Dermis microvascular lymphatic vessel endothelial cell (primary cell): ENCODE measurements around the gene NDUFS1. TPM values are rescaled to one million over a fixed set of nuclear protein-coding genes. Genes with fewer than 3 reads are reported as not detected.
"Not testable (repeated sequence)": the region's sequence is repeated elsewhere in the genome, so short reads cannot be mapped to it uniquely, and the experiment has no call there.

Experiments used
- DNase-seq, 2 donors: peaks; one replicate each; pipeline versions ENCODE4 v3.0.0 to v3.0.0-alpha.2; 2010; ENCODE audit warnings: low read depth in 2 of 2
- total RNA-seq: library from RNA; depleted of rRNA; stranded (reverse); fragments of >200 nt; gene quantifications from 2 replicates; pipeline ENCODE4 v1.2.1, GENCODE V29; 2014

Gene NDUFS1
- total RNA-seq, 1 donor from 2014 or later = 121 TPM

DNA sequence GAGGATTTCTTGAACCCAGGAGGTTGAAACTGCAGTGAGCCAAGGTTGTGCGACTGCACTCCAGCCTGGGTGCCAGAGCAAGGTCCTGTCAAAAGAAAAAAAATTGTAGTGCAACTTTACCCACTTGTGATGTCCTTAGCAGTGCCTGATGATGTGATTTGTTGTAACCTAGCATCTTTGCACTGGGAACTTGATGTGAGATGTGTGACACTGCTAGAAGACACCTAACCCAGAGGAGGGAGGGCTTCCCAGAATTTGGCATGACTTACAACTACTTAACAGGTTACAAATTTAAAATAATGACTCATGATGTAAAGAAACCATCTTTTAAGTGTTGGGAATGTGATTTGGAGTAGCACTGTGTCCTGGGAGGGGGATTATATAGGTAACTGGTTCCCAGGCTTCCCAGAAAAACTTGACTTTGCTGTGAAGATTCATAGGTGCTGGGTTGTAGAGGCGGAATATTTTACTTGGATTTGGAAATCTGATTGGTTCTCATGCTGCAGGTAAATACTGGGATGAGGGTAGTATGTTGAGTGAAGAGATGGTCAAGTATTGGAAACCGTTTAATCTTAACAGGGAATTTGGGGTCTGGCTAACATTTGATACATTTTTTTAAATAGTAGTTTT lies 4.1 kb upstream of the NDUFS1 start:
- DNase-seq = no peak

DNA sequence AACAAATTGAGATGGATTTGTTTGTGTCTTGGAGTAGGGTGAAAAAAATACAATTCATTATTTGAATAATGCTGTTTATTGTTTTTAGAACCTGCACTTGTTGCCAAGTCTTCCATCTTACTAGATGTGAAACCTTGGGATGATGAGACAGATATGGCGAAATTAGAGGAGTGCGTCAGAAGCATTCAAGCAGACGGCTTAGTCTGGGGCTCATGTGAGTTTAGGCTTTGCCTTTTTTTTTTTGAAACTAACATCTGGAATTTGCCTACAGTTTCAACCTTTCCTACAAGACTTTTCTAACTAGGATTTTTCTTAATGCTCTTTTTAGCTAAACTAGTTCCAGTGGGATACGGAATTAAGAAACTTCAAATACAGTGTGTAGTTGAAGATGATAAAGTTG lies 3.2 kb upstream of the NDUFS1 start:
- not testable (repeated sequence) for DNase-seq

DNA sequence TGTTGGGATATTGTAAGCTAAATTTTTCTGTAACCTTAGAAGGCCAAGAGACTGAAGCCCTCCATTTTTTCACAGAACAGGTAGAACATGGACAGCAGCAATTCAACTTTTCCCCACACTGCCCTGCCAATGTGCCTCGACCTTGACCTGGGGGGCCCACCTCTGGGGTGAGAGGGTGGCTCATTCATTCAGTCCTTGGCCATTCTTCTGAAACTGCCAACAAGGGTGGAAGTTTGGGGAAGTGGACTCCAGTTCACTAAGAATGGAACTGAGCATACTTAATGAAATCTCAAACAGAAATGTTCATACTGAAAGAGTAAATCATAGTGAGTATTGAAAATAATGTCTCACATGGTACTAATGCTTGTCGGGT lies 1.5 kb upstream of the NDUFS1 start:
- no peak for DNase-seq

DNA sequence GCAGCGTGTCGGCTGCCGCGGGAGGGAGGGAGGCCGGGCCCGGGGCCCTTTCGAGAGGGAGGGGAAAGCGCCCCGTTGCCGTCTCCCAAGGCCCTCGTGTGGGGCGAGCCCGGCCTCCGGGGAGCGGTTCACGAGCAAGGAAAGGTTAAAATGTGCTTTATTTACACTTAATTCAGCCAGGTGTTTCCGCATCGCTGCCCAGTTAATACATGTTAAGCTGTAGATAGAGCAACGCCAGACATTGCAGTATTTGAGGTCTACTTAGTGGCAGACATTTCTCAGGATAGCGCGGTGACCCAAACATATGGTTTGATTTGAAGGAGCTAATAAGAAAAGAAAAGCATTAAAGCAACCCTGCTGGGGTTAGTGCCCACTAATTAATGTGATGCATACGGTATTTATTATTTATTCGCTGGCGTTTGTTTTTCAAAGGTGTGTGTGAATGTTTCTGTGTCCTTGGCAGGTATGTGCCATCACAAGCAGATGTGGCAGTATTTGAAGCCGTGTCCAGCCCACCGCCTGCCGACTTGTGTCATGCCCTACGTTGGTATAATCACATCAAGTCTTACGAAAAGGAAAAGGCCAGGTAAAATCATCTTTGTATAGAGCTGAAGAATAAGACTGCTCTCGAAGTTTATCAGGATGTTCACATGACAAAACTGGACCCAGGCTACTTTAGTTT lies 1.0 kb upstream of the NDUFS1 start:
- DNase-seq = peak in 1 of 2 donors; percentile 68

DNA sequence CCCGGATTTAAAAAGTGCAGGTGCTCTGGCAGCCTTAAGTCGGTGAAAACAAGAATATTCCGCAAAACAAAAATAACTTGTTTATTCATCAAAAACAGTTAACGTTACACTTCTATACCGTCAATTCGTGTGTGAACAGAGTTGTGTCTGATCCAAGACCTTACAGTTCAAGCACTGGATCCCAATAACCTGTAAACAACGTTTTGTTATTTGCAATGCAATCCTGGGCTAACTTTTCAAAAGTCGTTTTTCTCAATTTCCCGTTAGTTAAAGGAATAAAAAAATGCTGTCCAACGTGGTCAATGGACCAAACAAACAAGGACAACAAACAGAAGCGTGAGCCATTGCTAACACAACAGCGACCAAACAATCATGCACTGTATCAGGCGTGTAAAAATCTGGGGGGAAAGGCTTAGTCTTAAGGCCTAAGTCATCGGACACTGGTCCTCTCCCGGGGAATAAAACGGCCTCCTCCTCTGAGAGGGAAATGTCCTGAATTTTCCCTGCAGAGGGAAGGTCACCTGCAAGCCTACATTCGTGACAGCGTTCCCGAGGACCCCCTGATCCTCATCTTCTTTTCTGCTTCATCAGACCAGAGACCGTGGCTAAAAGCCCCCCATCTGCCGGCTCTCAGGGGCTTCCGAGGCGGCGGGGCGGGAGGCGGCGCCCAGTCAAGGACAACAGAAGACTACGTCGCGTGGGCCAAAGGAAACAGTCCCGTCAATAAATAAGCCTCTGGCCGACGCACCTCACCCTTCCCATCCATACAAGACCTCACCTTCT lies 490 bp downstream of the NDUFS1 start:
- peak in 1 of 2 donors; percentile 52 for DNase-seq

DNA sequence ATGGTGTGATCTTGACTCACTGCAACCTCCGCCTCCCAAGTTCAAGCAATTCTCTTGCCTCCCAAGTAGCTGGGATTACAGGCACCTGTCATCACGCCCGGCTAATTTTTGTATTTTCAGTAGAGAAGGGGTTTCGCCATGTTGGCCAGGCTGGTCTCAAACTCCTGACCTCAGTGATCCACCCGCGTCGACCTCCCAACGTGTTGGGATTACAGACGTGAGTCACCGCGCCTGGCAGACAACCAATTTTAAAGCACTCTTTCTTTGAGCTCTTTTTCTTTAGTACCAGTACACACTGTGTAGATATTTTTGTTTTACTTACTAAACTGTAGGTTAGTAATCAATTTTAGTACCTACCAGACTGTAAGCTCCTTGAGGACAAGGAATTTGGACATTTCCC lies 2.2 kb downstream of the NDUFS1 start:
- DNase-seq = peak in 1 of 2 donors; percentile 28

DNA sequence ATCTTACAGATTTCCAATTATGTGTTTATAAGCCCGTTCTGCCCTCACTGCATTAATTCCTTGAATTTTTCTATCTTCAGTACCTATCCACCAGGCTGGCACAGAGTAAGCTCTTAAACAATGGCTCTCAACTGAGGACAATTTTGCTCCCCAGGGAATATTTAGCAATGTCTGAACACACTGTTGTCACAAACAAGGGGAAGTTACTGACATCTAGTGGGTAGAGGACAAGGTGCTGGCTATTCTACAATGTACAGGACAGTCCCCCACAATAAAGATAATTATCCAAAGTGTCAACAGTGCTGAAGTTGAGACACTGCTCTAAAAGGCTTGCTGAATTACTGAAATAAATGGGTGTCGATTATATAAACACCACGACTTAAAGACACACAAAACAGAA lies 5.0 kb downstream of the NDUFS1 start:
- peak in 1 of 2 donors; percentile 15 for DNase-seq

DNA sequence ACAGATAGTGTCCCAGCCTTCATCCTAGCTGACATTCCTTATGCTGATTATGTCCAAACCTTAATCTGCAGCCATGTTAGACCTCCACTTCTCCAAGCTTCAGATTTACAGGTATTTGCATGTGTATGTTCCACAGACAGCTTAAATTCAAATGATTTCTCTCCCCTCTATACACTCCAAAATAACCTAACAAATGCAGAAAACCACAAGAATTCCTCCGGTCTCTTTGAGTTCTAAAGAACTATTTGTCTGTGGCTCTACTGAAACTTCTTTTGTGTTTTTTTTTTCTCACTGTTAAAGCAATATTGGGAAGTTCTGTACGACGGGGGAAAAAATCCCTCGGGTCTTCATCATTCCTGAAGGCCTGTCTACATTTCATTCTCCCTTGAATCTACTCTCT lies 8.6 kb downstream of the NDUFS1 start:
- DNase-seq = no peak

DNA sequence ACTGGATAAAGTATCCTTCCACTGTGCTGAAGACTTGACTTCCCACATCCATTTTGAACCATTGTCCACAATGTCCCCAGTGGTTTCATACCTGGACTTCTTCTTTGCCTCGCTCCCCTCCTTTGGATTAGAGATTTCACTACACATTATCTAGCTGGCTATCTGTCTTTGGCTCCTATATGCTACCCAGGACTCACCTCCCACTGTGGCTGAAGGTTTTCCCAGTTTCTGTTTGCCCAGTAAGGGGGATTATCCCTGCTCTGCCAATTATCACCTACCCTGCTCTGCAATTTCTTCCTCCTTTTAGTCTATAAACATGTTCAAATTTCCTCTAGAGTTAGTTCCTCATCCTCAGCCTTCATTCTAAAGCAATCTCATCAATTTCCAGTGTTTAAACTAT lies 9.1 kb downstream of the NDUFS1 start:
- DNase-seq = no peak

DNA sequence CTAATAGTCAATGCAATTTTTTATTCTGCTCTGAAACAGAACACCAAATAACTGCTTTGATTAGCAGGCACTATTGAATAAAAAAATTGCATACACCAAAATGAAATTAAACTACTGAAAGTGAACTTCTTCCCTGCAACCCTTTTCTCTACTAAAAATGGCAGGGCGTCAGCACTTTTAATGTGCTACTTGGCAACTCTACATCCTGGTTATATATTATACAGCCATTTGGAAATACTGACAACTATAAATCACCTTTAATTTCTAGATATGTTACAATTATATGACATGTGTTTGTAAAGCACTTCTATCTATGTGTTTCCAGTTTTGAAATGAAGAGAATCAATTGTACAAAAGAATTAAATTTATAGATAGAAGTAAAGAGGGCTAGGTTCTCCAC lies 9.9 kb downstream of the NDUFS1 start:
- no peak for DNase-seq

DNA sequence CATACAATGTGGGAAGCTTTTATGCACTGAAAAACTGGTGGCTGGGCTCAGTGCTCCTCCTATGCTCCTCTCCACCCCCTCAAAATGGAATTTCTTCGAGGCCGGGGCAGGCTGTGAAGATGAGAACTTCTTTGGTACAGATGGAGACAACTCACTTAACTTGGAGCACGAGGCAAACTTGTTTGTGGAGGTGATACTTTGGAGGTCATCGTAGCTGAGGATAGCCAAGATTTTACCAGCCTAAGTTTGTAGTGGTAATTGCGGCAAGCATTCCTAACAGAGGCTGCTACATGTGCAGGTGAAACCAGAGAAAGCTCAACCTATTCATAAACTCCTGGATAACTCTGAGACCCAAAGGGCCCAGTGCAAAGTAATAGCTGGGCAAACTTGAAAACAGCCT lies 13.6 kb downstream of the NDUFS1 start:
- DNase-seq = no peak

DNA sequence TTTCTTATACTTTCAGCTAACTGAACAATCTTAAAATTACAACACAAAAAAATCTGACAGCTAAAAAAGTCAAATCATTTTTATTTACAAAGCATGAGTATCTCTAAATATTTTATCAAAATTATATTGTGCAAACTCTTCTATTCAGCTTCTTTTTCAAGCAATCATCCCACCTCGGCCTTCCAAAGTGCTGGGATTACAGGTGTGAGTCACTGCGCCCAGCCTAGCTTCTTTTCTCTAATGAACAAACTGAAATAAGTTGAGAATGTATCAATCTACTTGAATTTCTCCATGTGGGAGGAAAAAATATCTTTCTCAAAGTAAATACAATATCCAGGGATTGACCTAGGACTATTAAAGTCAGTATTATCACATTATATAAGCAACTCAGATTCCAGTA lies 14.9 kb downstream of the NDUFS1 start:
- DNase-seq = no peak

DNA sequence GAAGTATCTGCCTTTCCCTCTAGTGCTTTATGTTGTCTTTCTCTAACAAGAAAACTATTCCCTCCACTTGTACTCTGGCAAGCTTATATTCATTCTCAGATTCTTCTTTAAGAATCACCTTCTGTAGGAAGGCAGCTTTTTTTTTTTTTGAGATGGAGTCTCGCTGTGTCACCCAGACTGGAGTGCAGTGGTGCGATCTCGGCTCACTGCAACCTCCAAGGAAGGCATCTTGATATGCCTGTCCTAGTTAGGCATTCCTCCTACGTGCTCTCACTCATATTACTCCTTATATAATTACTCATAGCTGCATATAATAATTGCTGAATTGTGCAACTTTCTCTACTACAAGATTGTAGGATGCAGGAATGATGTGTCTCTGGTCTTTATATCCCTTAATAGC lies 15.8 kb downstream of the NDUFS1 start:
- no peak for DNase-seq

DNA sequence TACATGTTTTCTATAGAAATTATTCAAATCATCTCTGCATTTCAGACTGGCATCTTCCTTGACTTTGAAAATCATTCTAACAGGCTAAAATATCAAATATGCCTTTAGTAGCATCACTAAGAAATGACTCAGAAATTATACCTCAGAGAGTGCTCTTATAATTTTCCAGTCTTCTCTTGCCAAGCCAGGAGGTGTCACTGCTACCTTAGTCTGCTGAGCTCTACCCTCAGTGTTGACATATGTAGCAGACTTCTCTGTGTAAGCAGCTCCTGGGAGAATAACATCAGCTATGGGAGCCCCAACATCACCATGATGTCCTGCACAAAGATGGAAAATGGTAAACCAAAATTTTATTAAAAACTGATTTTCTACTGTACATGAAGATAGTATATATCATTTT lies 31.6 kb downstream of the NDUFS1 start:
- DNase-seq = no peak

DNA sequence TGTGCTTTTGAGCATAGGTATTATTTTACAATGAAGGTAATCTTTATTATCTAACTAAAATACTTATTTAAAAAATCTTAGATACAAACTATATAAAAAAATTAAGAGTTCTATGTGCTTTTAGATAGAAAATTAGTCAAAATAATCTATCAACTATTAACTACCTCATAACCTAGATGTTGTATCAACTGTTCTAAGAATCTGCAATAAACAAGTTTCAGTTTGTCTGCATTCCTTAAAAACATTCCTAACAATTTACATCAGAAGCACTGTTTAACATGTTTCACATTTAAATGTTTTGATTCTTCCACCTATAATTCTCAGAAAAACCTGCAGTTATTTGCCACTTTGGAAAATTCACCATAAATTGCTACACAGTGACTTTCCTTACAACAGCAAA lies 33.3 kb downstream of the NDUFS1 start:
- DNase-seq = no peak

DNA sequence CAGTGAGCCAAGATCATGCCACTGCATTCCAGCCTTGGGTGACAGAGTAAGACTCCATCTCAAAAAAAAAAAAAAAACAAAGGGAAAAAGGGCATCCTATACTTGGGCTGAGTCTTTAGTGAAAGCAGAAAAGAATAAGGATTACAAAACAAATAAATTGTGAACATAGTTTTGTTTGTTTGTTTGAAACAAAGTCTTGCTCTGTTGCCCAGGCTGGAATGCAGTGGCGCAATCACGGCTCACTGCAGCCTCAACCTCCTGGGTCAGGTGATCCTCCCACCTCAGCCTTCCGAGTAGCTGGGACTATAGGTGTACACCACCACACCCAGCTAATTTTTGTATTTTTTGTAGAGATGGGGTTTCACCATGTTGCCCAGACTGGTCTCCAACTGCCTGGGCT lies 36.7 kb downstream of the NDUFS1 start:
- DNase-seq = not testable (repeated sequence)

DNA sequence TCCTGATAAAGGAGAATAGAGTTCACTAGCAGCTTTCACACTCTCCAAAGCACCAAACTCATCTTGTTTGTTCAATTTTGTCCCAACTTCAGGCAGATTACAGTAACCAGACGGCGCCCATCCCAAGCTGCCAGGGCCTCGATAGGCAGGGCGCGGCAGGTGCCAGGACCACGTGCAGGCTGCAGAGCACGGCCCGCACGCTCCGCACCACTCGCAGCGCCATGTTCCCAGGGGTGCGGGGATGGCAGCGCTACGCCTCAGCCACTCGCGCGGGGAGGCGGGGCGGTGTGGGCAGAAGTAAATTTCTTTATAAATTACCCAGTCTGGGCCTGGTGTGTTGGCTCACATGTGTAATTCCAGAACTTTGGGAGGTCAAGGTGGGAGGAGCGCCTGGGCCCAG lies 43.0 kb downstream of the NDUFS1 start:
- DNase-seq = no peak

DNA sequence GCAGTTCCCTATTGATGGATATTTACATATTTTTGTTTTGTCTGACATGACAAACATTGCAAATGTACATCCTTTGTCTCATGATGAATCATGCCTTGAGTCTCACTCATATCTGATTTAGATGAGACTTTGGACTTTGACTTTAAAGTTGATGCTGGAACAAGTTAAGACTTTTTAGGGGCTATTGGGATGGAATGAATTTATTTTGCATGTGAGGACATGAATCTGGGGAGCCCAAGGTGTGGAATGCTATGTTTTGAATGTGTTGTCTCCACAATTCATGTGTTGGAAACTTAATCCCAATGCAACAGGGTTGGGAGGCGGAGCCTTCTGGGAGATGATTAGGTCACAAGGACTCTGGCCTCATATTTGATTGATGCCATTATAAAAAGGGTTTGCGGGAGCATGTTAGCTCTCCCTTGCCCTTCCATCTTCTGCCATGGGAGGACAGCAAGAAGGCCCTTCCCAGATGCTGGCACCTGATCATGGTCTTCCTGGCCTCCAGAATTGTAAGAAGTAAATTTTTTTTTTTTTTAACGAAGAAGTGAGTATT lies 44.1 kb downstream of the NDUFS1 start:
- no peak for DNase-seq

DNA sequence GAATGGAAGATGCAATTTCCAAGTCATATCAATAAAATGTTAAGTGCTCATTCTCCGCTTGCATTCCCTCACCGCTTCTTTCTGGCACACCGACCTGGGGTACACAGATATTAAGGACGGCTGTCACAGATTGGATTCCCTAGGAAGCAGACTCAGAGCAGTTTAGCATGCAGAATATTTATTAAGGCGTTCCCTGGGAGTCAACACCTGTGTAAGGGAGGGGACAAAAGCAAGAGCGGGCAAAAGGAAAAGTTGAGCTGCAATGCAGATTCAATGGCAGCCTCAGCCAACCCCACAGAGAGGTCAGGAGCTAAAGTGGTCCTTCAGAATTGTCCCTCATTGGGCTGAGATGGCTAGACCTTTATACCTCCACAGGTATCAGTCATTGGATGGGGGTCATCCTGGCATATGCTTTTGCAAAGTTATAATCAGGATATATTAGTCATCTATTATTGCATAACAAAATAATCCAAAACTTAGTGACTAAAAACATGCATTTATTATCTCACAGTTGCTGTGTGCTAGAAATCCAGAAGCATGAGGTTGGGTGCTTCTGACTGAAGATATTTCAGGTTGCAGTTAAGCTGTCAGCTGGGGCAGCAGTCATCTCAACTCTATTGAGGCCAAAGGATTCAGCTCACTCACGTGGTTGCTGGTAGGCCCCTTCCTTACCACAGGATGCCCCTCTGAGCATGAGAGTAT lies 46.2 kb downstream of the NDUFS1 start:
- DNase-seq = no peak

DNA sequence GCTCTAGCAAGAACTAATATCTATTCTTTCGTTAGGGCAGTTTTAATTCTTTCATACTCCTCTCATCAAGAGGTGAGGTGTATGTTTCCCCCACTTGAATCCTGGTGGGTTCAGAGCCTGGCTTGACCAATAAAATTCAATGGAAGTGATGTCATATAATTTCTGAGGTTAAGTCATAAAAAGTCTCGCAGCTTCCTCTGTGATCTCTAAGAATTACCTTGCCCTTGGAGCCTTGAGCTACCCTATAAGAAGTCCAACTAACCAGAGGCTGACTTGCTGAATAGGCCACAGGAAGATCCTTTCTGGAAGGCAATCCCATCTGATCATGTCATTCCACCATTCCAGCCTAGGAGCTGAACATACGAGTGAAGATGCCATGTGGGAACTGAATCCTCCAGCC lies 47.1 kb downstream of the NDUFS1 start:
- no peak for DNase-seq

DNA sequence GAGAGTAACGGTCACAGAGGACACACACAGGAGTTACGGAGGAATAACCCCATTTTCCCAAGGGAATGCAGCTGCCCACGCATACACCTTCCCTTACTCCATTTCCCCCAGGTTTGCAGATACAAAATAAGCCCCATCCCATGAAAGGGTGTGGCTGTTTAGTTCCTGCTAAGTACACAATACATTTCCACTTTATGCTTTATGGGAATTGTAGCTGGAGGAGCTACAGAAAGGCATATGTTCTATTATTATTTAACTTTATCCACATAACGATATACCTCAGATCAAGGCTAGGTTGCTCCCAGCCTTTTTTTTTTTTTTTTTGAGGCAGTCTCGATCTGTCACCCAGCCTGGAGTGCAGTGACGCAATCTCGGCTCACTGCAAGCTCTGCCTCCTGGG lies 50.5 kb downstream of the NDUFS1 start:
- DNase-seq = no peak

DNA sequence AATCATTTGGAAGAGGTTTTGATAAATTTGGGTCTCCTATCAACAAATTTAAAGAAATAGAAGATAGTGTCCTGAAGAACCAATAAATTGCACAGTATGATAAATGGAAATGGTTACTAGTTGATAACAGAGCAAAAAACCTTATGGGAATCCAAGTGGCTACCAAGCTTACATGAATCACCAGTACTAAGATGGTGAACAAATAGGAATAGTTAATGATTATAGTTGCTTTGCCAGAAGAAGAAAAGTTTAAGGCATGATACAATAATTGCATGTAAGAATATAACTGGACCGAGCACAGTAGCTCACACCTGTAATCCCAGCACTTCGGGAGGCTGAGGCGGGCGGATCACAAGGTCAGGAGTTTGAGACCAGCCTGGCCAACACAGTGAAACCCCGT lies 53.7 kb downstream of the NDUFS1 start:
- no peak for DNase-seq
